ENCODE data around the gene TMBIM6. TPM values are rescaled to one million over a fixed set of nuclear protein-coding genes. Genes with fewer than 3 reads are reported as not detected.

Gene TMBIM6
- total and polyA plus RNA-seq, 9 of the 15 experiments (the other 6 are each of a cell fraction or from before 2014, with no cell fraction given) = 147 to 1,288 (median 352) TPM

- TF ChIP-seq ZNF639 (CRISPR knock-in tag; conservative IDR thresholded peaks at IDR 0.05 in 1 of 2, IDR thresholded peaks at IDR 0.05 in 1 of 2) (peak in 1 of 2 experiments; percentile 75; a peak in 2 of 4 replicates), CREM (IDR thresholded peaks at IDR 0.05; ENCODE audit: low read depth) (peak; percentile 69), REST (IDR thresholded peaks at IDR 0.05; ENCODE audit: borderline replicate concordance) (peak; percentile 95), REST (CRISPR knock-in tag; IDR thresholded peaks at IDR 0.05; ENCODE audit: low read depth) (0 out of 2 replicates have a peak, but pooled peaks have one; percentile 44), FUS (optimal IDR thresholded peaks at IDR 0.05; ENCODE audit: low read depth, low read length) (peak; percentile 38), CHD2 (IDR thresholded peaks at IDR 0.05; ENCODE audit: low read depth, low read length) (peak; percentile 80; the same call in 1 of the 2 replicates), E2F3 (CRISPR knock-in tag; IDR thresholded peaks at IDR 0.05) (peak; percentile 86), EGR1 (conservative IDR thresholded peaks at IDR 0.05) (peak; percentile 71), HNRNPK (IDR thresholded peaks at IDR 0.05; ENCODE audit: low read depth, low read length, poor library complexity, severe bottlenecking) (peak; percentile 68), SAFB (IDR thresholded peaks at IDR 0.05; ENCODE audit: borderline replicate concordance, low read depth, low read length) (peak; percentile 68; the same call in 1 of the 2 replicates), ZNF184 (CRISPR knock-in tag; IDR thresholded peaks at IDR 0.05) (no peak), NCOA6 (IDR thresholded peaks at IDR 0.05) (peak; percentile 81), ZBTB9 (CRISPR knock-in tag; IDR thresholded peaks at IDR 0.05) (peak; percentile 57; the same call in 1 of the 2 replicates)
Observed at GRCh38 chr12:49707128-49707811, 34.1 kb upstream of the TMBIM6 start, which contains the start of gene FMNL3 (continued).

Measured in K562 (cell line).